Measurements from ENCODE around the gene IL10.
"Not testable (repeated sequence)": the region's sequence is repeated elsewhere in the genome, so short reads cannot be mapped to it uniquely, and the experiment has no call there.

IL10 gene

GRCh38 chr1:206794294-206794908 is 22.1 kb upstream of the IL10 start:
- DNase-seq, result no peak

- DNase-seq, result no peak
Observed at GRCh38 chr1:206793620-206794019, 21.3 kb upstream of the IL10 start.

- DNase-seq, result no peak
Observed at GRCh38 chr1:206792939-206793607, 20.8 kb upstream of the IL10 start.

GRCh38 chr1:206790502-206791250 is 18.4 kb upstream of the IL10 start:
- DNase-seq, result no peak

DNA sequence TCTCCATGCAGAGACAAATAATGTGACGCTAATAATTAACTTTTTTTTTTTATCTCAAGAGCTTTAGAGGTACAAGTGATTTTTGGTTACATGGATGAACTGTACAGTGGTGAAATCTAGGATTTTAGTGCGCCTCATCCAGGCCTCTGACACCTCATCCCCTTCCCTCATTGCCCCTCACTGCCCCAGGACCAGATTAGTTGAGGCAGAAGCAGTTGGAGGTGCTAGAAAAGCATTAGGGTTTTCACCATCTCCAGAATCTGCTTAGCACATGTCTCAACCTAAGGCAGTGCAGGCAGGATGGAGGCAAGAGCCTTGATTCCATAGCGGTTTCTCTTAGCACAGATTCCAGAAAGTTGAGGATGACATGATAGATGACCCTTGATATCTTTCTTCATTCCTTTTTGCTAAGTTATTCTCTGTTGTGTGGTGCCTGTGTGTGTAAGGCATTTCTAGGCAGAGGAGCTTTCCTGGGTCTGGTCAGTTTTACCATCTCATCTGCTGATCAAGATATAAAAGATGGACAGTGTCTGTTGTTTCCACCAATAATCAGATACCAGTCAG is 16.3 kb upstream of the IL10 start:
- no peak for DNase-seq

GRCh38 chr1:206787891-206788290 is 15.6 kb upstream of the IL10 start:
- DNase-seq, result no peak

- no peak for DNase-seq
Observed at GRCh38 chr1:206786212-206786886, 14.1 kb upstream of the IL10 start.

- DNase-seq, result no peak
Observed at GRCh38 chr1:206785182-206785765, 13.0 kb upstream of the IL10 start.

- DNase-seq, result no peak
Observed at GRCh38 chr1:206784471-206784903, 12.2 kb upstream of the IL10 start.

- no peak for DNase-seq
Observed at GRCh38 chr1:206783506-206783905, 11.2 kb upstream of the IL10 start.

- DNase-seq, result no peak
Observed at GRCh38 chr1:206782448-206782847, 10.2 kb upstream of the IL10 start.

DNA sequence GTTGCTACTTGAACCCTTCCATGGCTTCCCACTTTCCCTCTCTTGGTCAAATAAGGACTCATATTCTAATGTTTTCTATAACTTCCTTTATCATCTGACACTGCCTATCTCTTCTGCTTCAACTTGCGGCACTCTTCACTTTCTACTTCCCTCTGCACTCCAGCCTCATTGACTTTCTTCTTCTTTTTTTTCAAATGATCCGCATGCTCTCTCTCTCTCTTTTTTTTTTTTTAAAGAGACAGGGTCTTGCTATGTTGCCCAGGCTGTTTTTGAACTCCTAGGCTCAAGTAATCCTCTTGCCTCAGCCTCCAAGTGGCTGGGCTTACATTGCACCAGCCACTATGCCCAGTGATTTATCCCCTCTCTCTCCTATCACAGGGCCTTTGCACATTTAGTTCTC is 7.3 kb upstream of the IL10 start:
- peak in 1 of 56 donors; percentile 10 for DNase-seq

DNA sequence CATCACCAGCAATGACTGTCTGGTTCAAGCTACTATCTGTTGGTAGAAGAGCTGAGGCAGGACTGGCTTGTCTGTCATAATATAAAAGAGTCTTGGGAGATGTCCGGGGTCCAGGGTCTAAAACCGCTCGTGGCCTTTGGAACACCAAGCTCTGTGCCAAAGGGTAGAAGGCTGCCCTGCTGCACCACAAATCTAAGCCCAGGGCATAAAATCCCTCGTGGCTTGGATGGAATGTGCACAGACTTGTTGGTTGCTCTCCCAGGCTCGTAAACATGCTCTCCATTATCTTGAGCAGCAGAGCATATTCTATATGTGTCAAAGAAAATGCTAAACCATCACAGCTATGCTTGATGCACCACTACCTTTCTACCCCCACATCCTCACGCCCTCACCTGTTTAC is 6.6 kb upstream of the IL10 start:
- DNase-seq, result not testable (repeated sequence)

DNA sequence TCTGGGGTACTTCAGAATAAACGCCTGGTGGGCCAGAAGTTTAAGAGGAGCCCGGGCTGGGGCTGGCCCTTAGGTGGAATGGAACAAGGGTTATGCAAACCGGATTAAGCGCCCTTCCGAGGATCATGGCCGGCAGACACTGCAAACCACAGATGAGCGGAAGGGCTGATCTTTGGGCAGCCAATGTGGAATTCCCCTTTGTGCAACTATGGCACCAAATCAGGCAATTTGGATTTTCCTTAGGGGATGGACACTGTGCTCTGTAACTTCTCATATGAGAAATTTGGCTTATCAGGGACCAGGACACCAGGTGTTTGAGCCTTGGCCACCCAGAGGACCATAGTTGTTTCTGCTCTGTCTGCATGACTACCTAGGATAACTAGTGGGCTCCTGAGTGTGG is 5.7 kb upstream of the IL10 start:
- no peak for DNase-seq

DNA sequence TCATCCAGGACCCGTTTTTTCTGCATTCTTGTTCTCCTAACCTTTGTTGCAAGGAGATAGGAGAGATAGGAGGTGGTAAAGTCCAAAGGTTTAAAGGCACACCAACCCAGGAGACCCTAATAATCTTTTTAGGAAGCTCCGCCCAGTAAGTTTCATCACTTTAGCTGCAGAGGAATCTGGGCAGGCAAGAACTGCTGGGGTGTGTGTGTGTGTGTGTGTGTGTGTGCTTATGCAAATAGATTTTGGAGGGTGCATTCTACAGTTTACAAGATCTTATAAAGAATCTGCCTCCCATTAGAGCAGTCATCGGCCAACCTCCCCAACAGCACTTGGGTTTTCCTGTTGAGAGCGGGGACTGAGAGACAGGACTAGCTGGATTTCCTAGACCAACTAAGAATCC is 3.9 kb upstream of the IL10 start:
- DNase-seq, result no peak

GRCh38 chr1:206774093-206774492 is 1.8 kb upstream of the IL10 start:
- DNase-seq, result no peak

DNA sequence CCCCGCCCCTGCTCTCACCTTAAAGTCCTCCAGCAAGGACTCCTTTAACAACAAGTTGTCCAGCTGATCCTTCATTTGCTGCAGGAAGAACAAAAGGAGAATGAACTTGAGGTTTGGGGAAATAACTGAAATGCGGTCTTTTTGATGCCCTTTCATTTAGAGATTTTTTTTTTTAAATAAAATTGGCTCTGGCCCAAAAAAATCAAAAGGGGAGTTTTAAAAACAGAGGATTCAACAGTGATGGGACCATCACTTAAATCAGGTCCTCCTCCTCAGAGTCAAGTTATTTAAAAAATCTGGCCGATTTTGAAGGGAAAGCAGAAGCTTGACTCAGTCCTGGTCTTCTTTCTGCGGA is 979 bp downstream of the IL10 start:
- DNase-seq, result no peak

DNA sequence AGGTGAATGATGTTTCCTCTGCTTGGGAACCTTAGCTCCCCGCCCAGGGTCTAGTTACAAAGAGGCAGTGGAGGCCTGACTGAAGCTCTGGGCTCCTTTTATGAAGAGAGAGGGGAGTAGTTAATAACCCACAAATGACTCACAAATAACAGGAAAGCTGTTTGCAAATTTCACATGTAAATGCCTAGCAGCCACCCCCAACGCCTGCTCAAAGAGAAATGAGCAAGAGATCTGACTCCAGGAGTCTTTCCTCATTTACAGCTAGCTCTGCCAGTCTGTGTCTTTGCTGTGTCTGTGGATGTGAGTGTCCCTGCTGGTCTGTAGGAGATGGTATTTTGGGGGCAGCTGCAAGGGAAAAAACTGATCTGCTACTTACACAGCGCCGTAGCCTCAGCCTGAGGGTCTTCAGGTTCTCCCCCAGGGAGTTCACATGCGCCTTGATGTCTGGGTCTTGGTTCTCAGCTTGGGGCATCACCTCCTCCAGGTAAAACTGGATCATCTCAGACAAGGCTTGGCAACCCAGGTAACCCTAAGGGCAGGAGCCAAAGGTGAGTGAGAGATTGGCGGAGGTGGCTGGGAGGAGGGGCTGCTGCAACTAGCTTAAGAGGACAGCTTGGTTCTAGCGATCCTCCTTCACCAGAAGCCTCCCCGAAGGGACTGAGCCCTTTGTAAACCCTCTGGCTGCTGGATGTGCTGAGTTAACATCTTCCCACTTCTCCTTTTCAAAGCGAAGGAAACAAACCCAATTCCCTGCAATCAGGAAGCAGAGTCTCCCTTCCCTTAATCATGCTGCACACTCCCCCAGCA is 1.6 kb downstream of the IL10 start, which contains the start of gene IL19:
TSS of gene IL19 (plus strand) at position 243 of the 807 bp plus-strand sequence. CDS start 65,890 bp downstream, outside the sequence.
- DNase-seq, result peak in 4 of 56 donors; percentile 8 to 12 (median 11)

DNA sequence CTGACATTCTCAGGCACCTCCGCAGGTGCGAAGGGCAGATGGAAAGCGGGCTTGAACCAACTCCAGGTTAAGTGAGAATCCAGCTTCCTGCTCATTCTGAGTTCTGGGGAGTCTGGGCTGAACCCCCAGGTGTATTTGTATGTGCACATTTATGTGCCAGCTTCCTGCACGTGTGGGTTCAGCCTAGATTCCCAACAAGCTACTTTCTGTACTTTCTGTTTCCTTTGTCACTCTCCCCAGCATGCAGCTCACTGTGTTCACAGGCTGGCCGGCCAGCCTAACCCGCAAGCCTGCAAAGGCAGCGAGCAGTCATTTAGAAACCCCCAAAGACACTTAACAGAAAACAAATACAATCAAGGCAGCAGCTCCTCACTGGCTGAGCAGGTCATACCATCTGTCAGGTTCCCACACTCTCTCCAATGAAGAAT is 3.0 kb downstream of the IL10 start:
- no peak for DNase-seq
